H9 (cell line): ENCODE results near the gene CDC25B. TPM values are rescaled to one million over a fixed set of nuclear protein-coding genes. Genes with fewer than 3 reads are reported as not detected.

Source experiments
- DNase-seq: peaks from one replicate; pipeline ENCODE4 v3.0.0-alpha.2; 2017
- H2AFZ ChIP-seq: one replicate; pipeline ENCODE4 v1.6.1; 2013; ENCODE audit warnings: mild to moderate bottlenecking, low read length, control low read depth, moderate library complexity
- H2AK5ac ChIP-seq: 2 replicates; pipeline ENCODE4 v1.6.1; 2013; ENCODE audit warnings: low read length, control low read depth, mixed read lengths; ENCODE audit not compliant: insufficient read length
- H2BK120ac ChIP-seq: one replicate; pipeline ENCODE4 v1.6.1; 2013; ENCODE audit warnings: low read depth, mild to moderate bottlenecking, low read length, control low read depth, inconsistent platforms; ENCODE audit not compliant: poor library complexity, severe bottlenecking
- H2BK12ac ChIP-seq: 2 replicates; pipeline ENCODE4 v1.6.1; 2013; ENCODE audit warnings: low read length, control low read depth, mixed read lengths, low read depth; ENCODE audit not compliant: insufficient read length
- H2BK15ac ChIP-seq: 2 replicates; pipeline ENCODE4 v1.6.1; 2013; ENCODE audit warnings: low read depth, low read length, control low read depth
- H2BK20ac ChIP-seq: one replicate; pipeline ENCODE4 v1.6.1; 2013; ENCODE audit warnings: low read depth, mild to moderate bottlenecking, low read length, control low read depth, inconsistent platforms; ENCODE audit not compliant: poor library complexity, severe bottlenecking
- H2BK5ac ChIP-seq: 2 replicates; pipeline ENCODE4 v1.6.1; 2013; ENCODE audit warnings: low read length, control low read depth, mixed read lengths; ENCODE audit not compliant: insufficient read length
- H3K14ac ChIP-seq: 2 replicates; pipeline ENCODE4 v1.6.1; 2013; ENCODE audit warnings: low read length, control low read depth; ENCODE audit not compliant: insufficient read depth
- H3K18ac ChIP-seq: 2 replicates; pipeline ENCODE4 v1.6.1; 2013; ENCODE audit warnings: low read depth, mild to moderate bottlenecking, mixed read lengths, low read length, control low read depth; ENCODE audit not compliant: insufficient read length
- H3K23ac ChIP-seq: 2 replicates; pipeline ENCODE4 v1.6.1; 2013; ENCODE audit warnings: low read length, control low read depth, mixed read lengths, low read depth; ENCODE audit not compliant: insufficient read length
- H3K23me2 ChIP-seq: 2 replicates; pipeline ENCODE4 v1.6.1; 2013; ENCODE audit warnings: low read depth, mild to moderate bottlenecking, mixed read lengths, low read length, control low read depth; ENCODE audit not compliant: insufficient read length, poor library complexity, severe bottlenecking
- H3K27ac ChIP-seq: 2 replicates; pipeline ENCODE4 v1.5.1; 2013; ENCODE audit warnings: low read length, control low read depth, mixed read lengths, low read depth; ENCODE audit not compliant: insufficient read length
- H3K27me3 ChIP-seq: 2 replicates; pipeline ENCODE4 v1.6.1; 2013; ENCODE audit warnings: low read length, control low read depth, inconsistent platforms; ENCODE audit not compliant: insufficient read depth
- H3K4ac ChIP-seq: 2 replicates; pipeline ENCODE4 v1.6.1; 2013; ENCODE audit warnings: low read depth, mild to moderate bottlenecking, control low read depth, inconsistent platforms, low read length, moderate library complexity
- H3K4me1 ChIP-seq: 2 replicates; pipeline ENCODE4 v1.6.1; 2013; ENCODE audit warnings: low read length, control low read depth, inconsistent platforms; ENCODE audit not compliant: insufficient read depth
- H3K4me2 ChIP-seq: 2 replicates; pipeline ENCODE4 v1.6.1; 2013; ENCODE audit warnings: low read length, control low read depth, mixed read lengths; ENCODE audit not compliant: insufficient read length, insufficient read depth
- H3K56ac ChIP-seq: 2 replicates; pipeline ENCODE4 v1.6.1; 2013; ENCODE audit warnings: low read depth, mild to moderate bottlenecking, mixed read lengths, low read length, control low read depth; ENCODE audit not compliant: insufficient read length
- H3K79me1 ChIP-seq: 2 replicates; pipeline ENCODE4 v1.6.1; 2013; ENCODE audit warnings: low read depth, mild to moderate bottlenecking, moderate library complexity, low read length, control low read depth, inconsistent platforms; ENCODE audit not compliant: insufficient read depth, poor library complexity, severe bottlenecking
- H3K79me2 ChIP-seq: 2 replicates; pipeline ENCODE4 v1.6.1; 2013; ENCODE audit warnings: low read length, control low read depth, inconsistent platforms; ENCODE audit not compliant: insufficient read depth
- H3K9ac ChIP-seq: 2 replicates; pipeline ENCODE4 v1.6.1; 2013; ENCODE audit warnings: low read length, control low read depth, mixed read lengths; ENCODE audit not compliant: insufficient read length; ENCODE audit errors: extremely low read depth
- H3K9me3 ChIP-seq: one replicate; pipeline ENCODE4 v1.6.1; 2013; ENCODE audit warnings: low read depth, low read length, inconsistent platforms; ENCODE audit not compliant: control insufficient read depth
- H3T11ph ChIP-seq: one replicate; pipeline ENCODE4 v1.6.1; 2013; ENCODE audit warnings: mild to moderate bottlenecking, low read length, control low read depth, inconsistent platforms
- H4K20me1 ChIP-seq: one replicate; pipeline ENCODE4 v1.6.1; 2013; ENCODE audit not compliant: control insufficient read depth, insufficient read length, insufficient read depth
- H4K5ac ChIP-seq: 2 replicates; pipeline ENCODE4 v1.6.1; 2013; ENCODE audit warnings: low read depth, mild to moderate bottlenecking, mixed read lengths, low read length, control low read depth; ENCODE audit not compliant: insufficient read length
- H4K8ac ChIP-seq: replicated peaks from 2 replicates; pipeline ENCODE4 v1.6.1; 2013; ENCODE audit warnings: low read length, control low read depth, mixed read lengths, low read depth; ENCODE audit not compliant: insufficient read length
- H4K91ac ChIP-seq: 2 replicates; pipeline ENCODE4 v1.6.1; 2013; ENCODE audit warnings: low read depth, mild to moderate bottlenecking, moderate library complexity, mixed read lengths, low read length, control low read depth; ENCODE audit not compliant: insufficient read length
- H3K27ac Mint-ChIP-seq, 3 experiments: 2 replicates in 2 of 3; 3 replicates in 1 of 3; pipeline ENCODE4 v1.8.0; 2020 to 2021; ENCODE audit warnings: mixed read lengths in 3 of 3, mild to moderate bottlenecking in 1 of 3, moderate library complexity in 1 of 3
- H3K27me3 Mint-ChIP-seq: 2 replicates; pipeline ENCODE4 v1.8.0; 2021; ENCODE audit warnings: low read depth, mild to moderate bottlenecking, moderate library complexity, mixed read lengths
- H3K36me3 Mint-ChIP-seq, 3 experiments: 2 replicates in 2 of 3; 3 replicates in 1 of 3; pipeline ENCODE4 v1.8.0; 2020 to 2021; ENCODE audit warnings: low read depth in 3 of 3, mixed read lengths in 3 of 3; ENCODE audit not compliant: insufficient read depth in 1 of 3
- H3K4me1 Mint-ChIP-seq, 2 experiments: 2 replicates each; pipeline ENCODE4 v1.8.0; 2020; ENCODE audit warnings: mixed read lengths in 2 of 2
- H3K4me3 Mint-ChIP-seq, 2 experiments: 2 replicates in 1 of 2; 3 replicates in 1 of 2; pipeline ENCODE4 v1.8.0; 2020 to 2021; ENCODE audit warnings: mild to moderate bottlenecking in 2 of 2, mixed read lengths in 2 of 2, moderate library complexity in 1 of 2
- H3K9me3 Mint-ChIP-seq, 2 experiments: 2 replicates in 1 of 2; 3 replicates in 1 of 2; pipeline ENCODE4 v1.8.0; 2020; ENCODE audit warnings: mild to moderate bottlenecking in 2 of 2, mixed read lengths in 2 of 2, moderate library complexity in 1 of 2
- WGBS: extraction: QIAGEN DNeasy Blood & Tissue Kit; methylation state at CpG from one replicate; pipeline ENCODE4 v1.1.7; 2013; ENCODE audit warnings: missing lambda C conversion rate, low lambda C conversion rate, mixed read lengths; ENCODE audit not compliant: insufficient read length; ENCODE audit errors: extremely low coverage; 5-methylcytosine and 5-hydroxymethylcytosine counted together
- total RNA-seq: library from RNA; stranded (reverse); gene quantifications from 2 replicates; pipeline ENCODE4 v1.2.1, GENCODE V29; 2021
- TF ChIP-seq, protein P1 (sequence below): fragments of 200-600 bp; sonication (generic); conservative IDR thresholded peaks from 3 replicates; pipeline ENCODE4 v1.8.0; 2021; ENCODE audit warnings: antibody characterized with exemption, mild to moderate bottlenecking

The CDC25B gene
- total RNA-seq, 1 experiment from 2014 or later, result 24.0 TPM

DNA sequence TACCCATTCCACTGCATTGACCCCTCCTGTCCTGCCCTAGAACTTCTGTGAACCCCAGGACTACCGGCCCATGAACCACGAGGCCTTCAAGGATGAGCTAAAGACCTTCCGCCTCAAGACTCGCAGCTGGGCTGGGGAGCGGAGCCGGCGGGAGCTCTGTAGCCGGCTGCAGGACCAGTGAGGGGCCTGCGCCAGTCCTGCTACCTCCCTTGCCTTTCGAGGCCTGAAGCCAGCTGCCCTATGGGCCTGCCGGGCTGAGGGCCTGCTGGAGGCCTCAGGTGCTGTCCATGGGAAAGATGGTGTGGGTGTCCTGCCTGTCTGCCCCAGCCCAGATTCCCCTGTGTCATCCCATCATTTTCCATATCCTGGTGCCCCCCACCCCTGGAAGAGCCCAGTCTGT, 8.7 kb downstream of the CDC25B start:
- WGBS, result no CpG with 5 or more reads among the region's 11 CpGs

More for the DNA sequence above, 8.7 kb downstream of the CDC25B start:
- no peak overlapping the region for H4K91ac ChIP-seq
- no peak overlapping the region for H3K14ac ChIP-seq
- no peak overlapping the region for H3K23ac ChIP-seq
- TF ChIP-seq, protein P1, sequence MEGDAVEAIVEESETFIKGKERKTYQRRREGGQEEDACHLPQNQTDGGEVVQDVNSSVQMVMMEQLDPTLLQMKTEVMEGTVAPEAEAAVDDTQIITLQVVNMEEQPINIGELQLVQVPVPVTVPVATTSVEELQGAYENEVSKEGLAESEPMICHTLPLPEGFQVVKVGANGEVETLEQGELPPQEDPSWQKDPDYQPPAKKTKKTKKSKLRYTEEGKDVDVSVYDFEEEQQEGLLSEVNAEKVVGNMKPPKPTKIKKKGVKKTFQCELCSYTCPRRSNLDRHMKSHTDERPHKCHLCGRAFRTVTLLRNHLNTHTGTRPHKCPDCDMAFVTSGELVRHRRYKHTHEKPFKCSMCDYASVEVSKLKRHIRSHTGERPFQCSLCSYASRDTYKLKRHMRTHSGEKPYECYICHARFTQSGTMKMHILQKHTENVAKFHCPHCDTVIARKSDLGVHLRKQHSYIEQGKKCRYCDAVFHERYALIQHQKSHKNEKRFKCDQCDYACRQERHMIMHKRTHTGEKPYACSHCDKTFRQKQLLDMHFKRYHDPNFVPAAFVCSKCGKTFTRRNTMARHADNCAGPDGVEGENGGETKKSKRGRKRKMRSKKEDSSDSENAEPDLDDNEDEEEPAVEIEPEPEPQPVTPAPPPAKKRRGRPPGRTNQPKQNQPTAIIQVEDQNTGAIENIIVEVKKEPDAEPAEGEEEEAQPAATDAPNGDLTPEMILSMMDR, result no peak
- no peak overlapping the region for H3K9ac ChIP-seq
- no peak overlapping the region for H2BK20ac ChIP-seq
- H3K9me3 ChIP-seq, result no peaks in the 10 kb centered on the region
- H2BK12ac ChIP-seq, result no peak overlapping the region
- peaks cover 32 to 55% (median 47%) of the 10 kb centered on the region in 3 experiments for H3K36me3 Mint-ChIP-seq
- H3K9me3 Mint-ChIP-seq, result no peaks in the 10 kb centered on the region
- peaks cover 4% of the 10 kb centered on the region; the same call in 1 of the 2 replicates for H3K27me3 Mint-ChIP-seq
- H4K20me1 ChIP-seq, result no peaks in the 10 kb centered on the region
- no peak overlapping the region for H3K18ac ChIP-seq
- H3K79me1 ChIP-seq, result no peaks in the 10 kb centered on the region
- no peak overlapping the region for H3K27ac ChIP-seq
- H2BK5ac ChIP-seq, result no peak overlapping the region
- no peak overlapping the region for H3K4ac ChIP-seq
- no peak for DNase-seq
- no peak overlapping the region for H3K4me3 Mint-ChIP-seq
- no peak overlapping the region for H4K5ac ChIP-seq
- no peak overlapping the region for H3K56ac ChIP-seq
- no peak overlapping the region for H2BK15ac ChIP-seq
- no peak overlapping the region for H4K8ac ChIP-seq
- no peak overlapping the region for H3K4me2 ChIP-seq
- no peaks in the 10 kb centered on the region for H3K79me2 ChIP-seq
- no peaks in the 10 kb centered on the region for H3K27me3 ChIP-seq
- peaks cover 6% of the 10 kb centered on the region for H3K23me2 ChIP-seq
- H3K4me1 Mint-ChIP-seq, result peaks cover 25 to 43% of the 10 kb centered on the region in 2 experiments
- H3K4me1 ChIP-seq, result peaks cover 3% of the 10 kb centered on the region
- H2BK120ac ChIP-seq, result no peak overlapping the region
- H2AFZ ChIP-seq, result no peak overlapping the region
- H3T11ph ChIP-seq, result no peak overlapping the region
- H2AK5ac ChIP-seq, result no peak overlapping the region
- H3K27ac Mint-ChIP-seq, result no peak overlapping the region
